HEK293T (cell line): ENCODE data around the gene PAPLN.
A peak's percentile ranks its signal among the peaks of the same experiment; 100 is the strongest.
"Not testable (repeated sequence)": the region's sequence is repeated elsewhere in the genome, so short reads cannot be mapped to it uniquely, and the experiment has no call there.

Experiments
- CTCF ChIA-PET: fragments of 350-600 bp; formaldehyde crosslinking; extraction: SDS; loops from one replicate; lab custom pipeline; 2021; ENCODE audit warnings: antibody characterized with exemption, inconsistent platforms; lab: Yijun Ruan, JAX
- POLR2A ChIA-PET: fragments of 350-600 bp; formaldehyde crosslinking; extraction: SDS; loops from one replicate; lab custom pipeline; 2020; ENCODE audit warnings: antibody characterized with exemption, inconsistent platforms; lab: Yijun Ruan, JAX
- DNase-seq: peaks from one replicate; pipeline ENCODE4 v3.0.0; 2012; ENCODE audit warnings: mixed read lengths; ENCODE audit errors: extremely low spot score
- ARNT ChIP-seq: fragments of 450-650 bp; IDR thresholded peaks from 2 replicates; pipeline ENCODE4 v1.6.1; 2017; ENCODE audit warnings: mild to moderate bottlenecking
- BHLHE40 ChIP-seq: fragments of 450-650 bp; IDR thresholded peaks from 2 replicates; pipeline ENCODE4 v1.6.1; 2016; ENCODE audit warnings: mild to moderate bottlenecking, moderate library complexity, borderline replicate concordance
- CTBP1 ChIP-seq: fragments of 450-650 bp; IDR thresholded peaks from 2 replicates; pipeline ENCODE4 v1.6.1; 2016; ENCODE audit warnings: borderline replicate concordance
- ELF4 ChIP-seq: fragments of 450-650 bp; IDR thresholded peaks from 2 replicates; pipeline ENCODE4 v1.6.1; 2017; ENCODE audit warnings: antibody characterized with exemption
- FOXA1 ChIP-seq: fragments of 450-650 bp; IDR thresholded peaks from 2 replicates; pipeline ENCODE4 v1.6.1; 2016; ENCODE audit warnings: mild to moderate bottlenecking
- FOXK2 ChIP-seq: fragments of 450-650 bp; IDR thresholded peaks from 2 replicates; pipeline ENCODE4 v1.6.1; 2016; ENCODE audit warnings: mild to moderate bottlenecking
- FOXM1 ChIP-seq: fragments of 450-650 bp; IDR thresholded peaks from 2 replicates; pipeline ENCODE4 v1.6.1; 2017; ENCODE audit warnings: mild to moderate bottlenecking, borderline replicate concordance
- HDGF ChIP-seq: fragments of 450-650 bp; IDR thresholded peaks from 2 replicates; pipeline ENCODE4 v1.6.1; 2017; ENCODE audit warnings: antibody characterized with exemption, borderline replicate concordance
- L3MBTL2 ChIP-seq: fragments of 450-650 bp; conservative IDR thresholded peaks from 2 replicates; pipeline ENCODE4 v1.6.1; 2016; ENCODE audit warnings: mild to moderate bottlenecking
- LEF1 ChIP-seq: fragments of 450-650 bp; IDR thresholded peaks from 2 replicates; pipeline ENCODE4 v1.6.1; 2017; ENCODE audit warnings: mild to moderate bottlenecking, borderline replicate concordance
- NFRKB ChIP-seq: fragments of 450-650 bp; IDR thresholded peaks from 2 replicates; pipeline ENCODE4 v1.6.1; 2016; ENCODE audit warnings: mild to moderate bottlenecking, moderate library complexity
- SP1 ChIP-seq: fragments of 450-650 bp; IDR thresholded peaks from 2 replicates; pipeline ENCODE4 v1.6.1; 2017
- SUZ12 ChIP-seq: fragments of 450-650 bp; IDR thresholded peaks from 2 replicates; pipeline ENCODE4 v1.6.1; 2016; ENCODE audit warnings: mild to moderate bottlenecking
- TARDBP ChIP-seq: fragments of 450-650 bp; IDR thresholded peaks from 2 replicates; pipeline ENCODE4 v1.6.1; 2016
- ZNF384 ChIP-seq: fragments of 450-650 bp; IDR thresholded peaks from 2 replicates; pipeline ENCODE4 v1.6.1; 2016
- TF ChIP-seq, protein P1 (sequence below): fragments of 450-650 bp; IDR thresholded peaks from 2 replicates; pipeline ENCODE4 v1.6.1; 2016

Gene PAPLN

DNA sequence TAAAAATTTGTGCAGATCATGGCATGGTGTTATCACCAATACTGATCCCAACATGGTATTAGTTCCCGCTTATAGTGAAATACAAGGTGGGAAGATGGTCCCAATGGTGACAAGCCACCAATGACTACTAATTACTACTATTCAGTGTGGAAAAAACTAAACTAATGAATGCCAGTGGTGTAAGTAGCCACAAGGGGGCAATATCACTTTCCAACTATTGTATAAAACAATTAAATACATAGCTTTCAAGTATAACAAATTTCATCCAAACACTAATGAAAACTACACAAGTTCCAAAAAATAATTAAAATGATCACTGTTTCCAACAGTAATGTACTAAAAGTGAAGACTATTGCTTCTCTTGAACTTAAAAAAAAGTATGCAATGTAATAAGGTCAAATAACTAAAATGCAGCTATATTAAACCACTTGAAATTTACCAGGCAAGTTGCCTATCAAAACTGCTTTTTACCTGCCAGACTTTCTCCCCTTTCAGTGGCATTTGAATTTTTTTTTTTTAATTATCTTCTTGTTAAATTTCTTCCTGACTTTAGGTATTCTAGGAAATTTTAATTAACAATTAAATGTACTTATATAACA, 58.0 kb downstream of the PAPLN start:
- no peak for TF ChIP-seq ELF4
- peak; percentile 34 for DNase-seq
- ChIA-PET CTCF (interaction anchor here (0.6 to 2.0 kb wide), 25 partner anchors 8 to 307 kb away, joined by 3 to 38 read pairs (median 4); no protein-coding TSS in a partner anchor), POLR2A (interaction anchor here (1.5 to 2.2 kb wide), 2 partner anchors 163 to 177 kb away, joined by 9 read pairs; partner anchors contain the start of gene NUMB)

DNA sequence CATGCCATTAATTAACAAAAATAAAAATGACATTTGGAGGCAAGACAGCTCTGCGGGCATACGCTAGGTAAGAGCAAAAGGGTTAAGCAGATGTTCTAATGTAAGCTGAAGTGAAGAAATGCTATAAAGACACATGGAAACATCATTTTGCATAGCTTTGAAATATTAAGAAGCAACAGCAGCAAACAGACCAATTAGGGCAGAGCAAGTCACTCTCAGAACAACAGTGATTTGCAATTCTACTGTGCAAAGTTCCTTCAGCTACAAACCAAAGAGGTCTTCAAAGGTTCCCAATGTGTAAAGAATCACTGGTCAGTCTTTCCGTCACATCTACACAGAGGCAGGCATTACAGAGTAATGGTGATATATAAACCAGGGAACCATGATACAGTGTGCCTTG, 68.2 kb downstream of the PAPLN start:
- POLR2A ChIA-PET, result no interaction called here
- TF ChIP-seq TARDBP, result no peak
- no peak for TF ChIP-seq SUZ12

DNA sequence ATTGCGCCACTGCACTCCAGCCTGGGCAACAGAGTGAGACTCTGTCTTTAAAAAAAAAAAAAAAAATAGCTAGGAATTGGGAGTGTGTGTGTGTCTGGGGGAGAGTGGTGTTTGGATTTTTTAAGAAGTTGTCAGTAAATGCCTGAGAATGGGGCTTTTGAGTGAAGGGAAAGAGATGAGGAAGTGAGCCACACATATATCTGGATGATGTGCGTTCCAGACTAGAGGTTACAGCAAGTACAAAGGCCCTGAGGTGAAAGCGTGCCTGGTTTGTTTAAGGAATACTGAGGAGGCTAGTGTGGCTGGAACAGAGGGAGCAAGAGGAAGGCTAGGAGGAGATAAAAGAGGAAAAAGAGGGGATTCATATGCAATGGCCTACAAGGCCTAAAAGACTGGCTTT, 70.0 kb downstream of the PAPLN start:
- ChIA-PET CTCF (interaction anchor here (0.6 kb wide), 1 partner anchor 281 kb away, joined by 3 read pairs; no protein-coding TSS in a partner anchor), POLR2A (interaction anchor here (1.0 kb wide), 1 partner anchor 10 kb away, joined by 3 read pairs; no protein-coding TSS in a partner anchor)
- TF ChIP-seq FOXK2, result no peak
- TF ChIP-seq BHLHE40, result no peak
- no peak for TF ChIP-seq FOXM1
- no peak for TF ChIP-seq SP1
- no peak for TF ChIP-seq ELF4
- no peak for TF ChIP-seq FOXA1
- no peak for TF ChIP-seq SUZ12
- TF ChIP-seq NFRKB, result no peak
- no peak for TF ChIP-seq CTBP1
- TF ChIP-seq ZNF384, result no peak
- TF ChIP-seq TARDBP, result no peak
- no peak for TF ChIP-seq L3MBTL2
- TF ChIP-seq LEF1, result no peak
- TF ChIP-seq ARNT, result no peak
- no peak for TF ChIP-seq HDGF
- TF ChIP-seq, protein P1, sequence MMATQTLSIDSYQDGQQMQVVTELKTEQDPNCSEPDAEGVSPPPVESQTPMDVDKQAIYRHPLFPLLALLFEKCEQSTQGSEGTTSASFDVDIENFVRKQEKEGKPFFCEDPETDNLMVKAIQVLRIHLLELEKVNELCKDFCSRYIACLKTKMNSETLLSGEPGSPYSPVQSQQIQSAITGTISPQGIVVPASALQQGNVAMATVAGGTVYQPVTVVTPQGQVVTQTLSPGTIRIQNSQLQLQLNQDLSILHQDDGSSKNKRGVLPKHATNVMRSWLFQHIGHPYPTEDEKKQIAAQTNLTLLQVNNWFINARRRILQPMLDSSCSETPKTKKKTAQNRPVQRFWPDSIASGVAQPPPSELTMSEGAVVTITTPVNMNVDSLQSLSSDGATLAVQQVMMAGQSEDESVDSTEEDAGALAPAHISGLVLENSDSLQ, result no peak
- DNase-seq, result no peak

More for the DNA sequence above, 68.2 kb downstream of the PAPLN start:
- DNase-seq, result no peak
- CTCF ChIA-PET, result no interaction called here

DNA sequence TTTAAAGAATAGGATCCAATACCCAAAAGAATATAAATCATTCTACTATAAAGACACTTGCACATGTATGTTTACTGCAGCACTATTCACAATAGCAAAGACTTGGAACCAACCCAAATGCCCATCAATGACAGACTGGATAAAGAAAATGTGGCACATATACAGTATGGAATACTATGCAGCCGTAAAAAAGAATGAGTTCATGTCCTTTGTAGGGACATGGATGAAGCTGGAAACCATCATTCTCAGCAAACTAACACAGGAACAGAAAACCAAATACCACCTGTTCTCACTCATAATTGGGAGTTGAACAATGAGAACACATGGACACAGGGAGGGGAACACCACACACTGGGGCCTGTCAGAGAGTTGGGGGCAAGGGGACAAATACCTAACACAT, 71.9 kb downstream of the PAPLN start:
- CTCF ChIA-PET, POLR2A ChIA-PET, DNase-seq: not testable (repeated sequence)

DNA sequence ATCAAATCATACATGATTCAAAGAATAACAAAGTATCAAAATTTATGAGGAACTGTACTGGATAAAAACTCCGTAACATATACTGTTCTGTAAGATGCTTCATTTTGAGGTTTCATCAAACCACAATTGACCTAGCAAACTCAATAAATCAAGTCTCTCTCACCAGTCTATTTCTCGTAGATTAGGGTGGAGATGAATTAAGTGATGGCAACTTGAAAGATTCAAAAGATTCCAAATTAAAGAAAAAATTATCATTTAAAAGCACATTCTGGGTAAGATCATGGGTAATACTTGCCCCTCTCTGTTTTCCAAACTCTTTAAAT, 74.4 kb downstream of the PAPLN start:
- ChIA-PET POLR2A (interaction anchor here (0.7 kb wide), 1 partner anchor 18 kb away, joined by 3 read pairs; no protein-coding TSS in a partner anchor), CTCF (no interaction called here)
- TF ChIP-seq FOXA1 (no peak), LEF1 (no peak), NFRKB (no peak), SUZ12 (no peak), ZNF384 (no peak), ELF4 (no peak), BHLHE40 (no peak), TARDBP (no peak), FOXM1 (no peak), CTBP1 (no peak), SP1 (no peak), HDGF (no peak), L3MBTL2 (no peak), FOXK2 (no peak), ARNT (no peak)
- TF ChIP-seq, protein P1, result no peak
- DNase-seq, result no peak

DNA sequence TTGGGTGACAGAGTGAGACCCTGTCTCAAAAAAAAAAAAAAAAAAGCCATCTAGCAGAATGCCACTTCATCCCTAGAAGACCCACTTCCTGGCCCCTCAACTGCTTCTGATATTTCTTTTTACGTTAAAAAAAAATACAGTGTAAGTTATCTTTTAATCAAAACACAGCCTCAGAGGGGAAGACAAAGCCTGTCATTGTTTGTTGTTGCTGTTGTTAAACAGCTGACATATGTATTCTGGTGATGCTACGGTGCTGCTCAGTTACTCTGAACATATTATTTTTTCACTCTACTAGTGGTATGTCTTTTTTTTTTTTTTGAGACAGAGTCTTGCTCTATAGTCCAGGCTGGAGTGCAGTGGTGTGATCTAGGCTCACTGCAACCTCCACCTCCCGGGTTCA, 75.4 kb downstream of the PAPLN start:
- CTCF ChIA-PET, result interaction anchor here (0.7 kb wide), 1 partner anchor 17 kb away, joined by 6 read pairs; no protein-coding TSS in a partner anchor
- TF ChIP-seq CTBP1 (no peak), ARNT (no peak), FOXM1 (no peak), HDGF (no peak), FOXA1 (no peak)
- no peak for DNase-seq
- POLR2A ChIA-PET, result no interaction called here

DNA sequence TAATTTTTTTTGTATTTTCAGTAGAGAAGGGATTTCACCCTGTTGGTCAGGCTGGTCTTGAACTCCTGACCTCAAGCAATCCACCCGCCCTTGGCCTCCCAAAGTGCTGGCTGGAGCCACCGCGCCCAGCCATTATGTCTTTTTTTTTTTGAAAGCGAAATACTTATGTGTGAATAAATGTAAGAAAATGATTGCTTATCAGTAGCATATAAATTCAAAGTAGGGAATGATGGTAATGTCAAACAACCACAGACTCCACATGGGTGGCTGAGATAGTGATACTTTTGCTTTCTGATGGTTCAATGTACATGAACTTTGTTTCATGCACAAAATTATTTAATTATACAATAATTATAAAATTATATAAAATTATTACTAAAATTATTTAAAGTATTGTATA, 75.8 kb downstream of the PAPLN start:
- no peak for DNase-seq
- ChIA-PET CTCF (no interaction called here), POLR2A (no interaction called here)
- TF ChIP-seq LEF1, result no peak
- TF ChIP-seq FOXK2, result no peak
- no peak for TF ChIP-seq TARDBP
- no peak for TF ChIP-seq CTBP1
- TF ChIP-seq SP1, result no peak
- TF ChIP-seq ELF4, result no peak
- TF ChIP-seq SUZ12, result no peak
- no peak for TF ChIP-seq BHLHE40
- TF ChIP-seq FOXA1, result no peak
- TF ChIP-seq NFRKB, result no peak
- no peak for TF ChIP-seq ZNF384
- TF ChIP-seq L3MBTL2, result no peak
- TF ChIP-seq HDGF, result no peak
- no peak for TF ChIP-seq FOXM1
- no peak for TF ChIP-seq ARNT
- TF ChIP-seq, protein P1, result no peak
